GM21786 (cell line): ENCODE measurements around the gene RFT1.
"Not testable (repeated sequence)": the region's sequence is repeated elsewhere in the genome, so short reads cannot be mapped to it uniquely, and the experiment has no call there.

Source experiments
- ATAC-seq: cut with Tn5 transposase; IDR thresholded peaks from one replicate; pipeline ENCODE4 v1.9.1; 2021; ENCODE audit not compliant: unreplicated experiment

RFT1 gene

GRCh38 chr3:53163444-53164387, 33.5 kb upstream of the RFT1 start:
- ATAC-seq: no peak

- no peak for ATAC-seq
Observed at GRCh38 chr3:53162672-53163443, 32.6 kb upstream of the RFT1 start.

- ATAC-seq: peak; percentile 30
Observed at GRCh38 chr3:53161820-53162671, 31.8 kb upstream of the RFT1 start.

- peak; percentile 3 for ATAC-seq
Observed at GRCh38 chr3:53161450-53161819, 31.2 kb upstream of the RFT1 start.

GRCh38 chr3:53160660-53161449, 30.6 kb upstream of the RFT1 start, which contains the start of gene PRKCD:
PRKCD (plus strand) TSS chr3:53161209; CDS start chr3:53178423, 17,214 bp downstream.
- peak; percentile 36 for ATAC-seq

GRCh38 chr3:53160061-53160659, 29.9 kb upstream of the RFT1 start:
- ATAC-seq: no peak

GRCh38 chr3:53159156-53160060, 29.2 kb upstream of the RFT1 start:
- no peak for ATAC-seq

- ATAC-seq: no peak
Observed at GRCh38 chr3:53158765-53159155, 28.5 kb upstream of the RFT1 start.

- ATAC-seq: no peak
Observed at GRCh38 chr3:53157974-53158580, 27.8 kb upstream of the RFT1 start.

- ATAC-seq: no peak
Observed at GRCh38 chr3:53156368-53156834, 26.2 kb upstream of the RFT1 start.

- ATAC-seq: no peak
Observed at GRCh38 chr3:53155760-53156159, 25.5 kb upstream of the RFT1 start.

- ATAC-seq: no peak
Observed at GRCh38 chr3:53154881-53155285, 24.6 kb upstream of the RFT1 start.

- no peak for ATAC-seq
Observed at GRCh38 chr3:53153980-53154379, 23.7 kb upstream of the RFT1 start.

- no peak for ATAC-seq
Observed at GRCh38 chr3:53153264-53153823, 23.1 kb upstream of the RFT1 start.

- ATAC-seq: no peak
Observed at GRCh38 chr3:53151870-53152660, 21.8 kb upstream of the RFT1 start.

GRCh38 chr3:53151465-53151864, 21.2 kb upstream of the RFT1 start:
- no peak for ATAC-seq

- not testable (repeated sequence) for ATAC-seq
Observed at GRCh38 chr3:53151086-53151438, 20.8 kb upstream of the RFT1 start.
